Natural killer cell treated with Interleukin-12 subunit alpha and Interleukin-12 subunit beta and Interleukin-15 and Interleukin-18, amount 100 ng/mL, for 72 hours (primary cell): ENCODE data around the gene FFAR2. TPM values are rescaled to one million over a fixed set of nuclear protein-coding genes. Genes with fewer than 3 reads are reported as not detected.
A peak's percentile ranks its signal among the peaks of the same experiment; 100 is the strongest.

Experiments used
- ATAC-seq, 2 donors: fragments of 150-1000 bp; cut with Tn5 transposase in 1 of 2; sonication (Bioruptor Pico), chemical (Tn5 transposase) in 1 of 2; 2 replicates each; pipeline ENCODE4 v1.10.0; 2021
- DNase-seq: peaks from one replicate; pipeline ENCODE4 v3.0.0; 2022; ENCODE audit warnings: low spot score
- H3K27ac Mint-ChIP-seq, 2 donors: 1 replicate in 1 of 2; 2 replicates in 1 of 2; pipeline ENCODE4 v1.8.0; 2022; ENCODE audit warnings: mixed read lengths in 2 of 2, mild to moderate bottlenecking in 1 of 2, moderate library complexity in 1 of 2
- H3K27me3 Mint-ChIP-seq, 2 donors: 1 replicate in 1 of 2; 2 replicates in 1 of 2; pipeline ENCODE4 v1.8.0; 2022; ENCODE audit warnings: mixed read lengths in 2 of 2
- H3K36me3 Mint-ChIP-seq: one replicate; pipeline ENCODE4 v1.8.0; 2022; ENCODE audit warnings: mixed read lengths
- H3K4me1 Mint-ChIP-seq, 2 donors: 1 replicate in 1 of 2; 2 replicates in 1 of 2; pipeline ENCODE4 v1.8.0; 2022; ENCODE audit warnings: low read depth in 2 of 2, mixed read lengths in 2 of 2, mild to moderate bottlenecking in 1 of 2
- H3K4me3 Mint-ChIP-seq: one replicate; pipeline ENCODE4 v1.8.0; 2022; ENCODE audit warnings: mixed read lengths
- H3K9me3 Mint-ChIP-seq: 2 replicates; pipeline ENCODE4 v1.8.0; 2022; ENCODE audit warnings: mixed read lengths
- total RNA-seq, 2 donors: library from RNA; stranded (reverse); gene quantifications; one replicate each; pipeline ENCODE4 v1.2.3, GENCODE V29; 2022

The FFAR2 gene
- total RNA-seq, 2 donors from 2014 or later, result not detected

- Mint-ChIP-seq H3K4me3 (no peak overlapping the region), H3K27ac (peak overlapping the region in 1 of 2 donors; percentile 84), H3K27me3 (no peaks in the 10 kb centered on the region), H3K36me3 (no peaks in the 10 kb centered on the region), H3K9me3 (no peaks in the 10 kb centered on the region), H3K4me1 (peaks cover 33 to 37% of the 10 kb centered on the region in 2 donors)
- ATAC-seq, result no peak
- no peak for DNase-seq
These were observed 15.1 kb upstream of the FFAR2 start for GRCh38 chr19:35432911-35433310.

GRCh38 chr19:35433448-35433847 lies 14.6 kb upstream of the FFAR2 start:
- no peaks in the 10 kb centered on the region for H3K36me3 Mint-ChIP-seq
- ATAC-seq (no peak), DNase-seq (no peak)
- peaks cover 36 to 37% of the 10 kb centered on the region in 2 donors for H3K4me1 Mint-ChIP-seq
- H3K9me3 Mint-ChIP-seq, result no peaks in the 10 kb centered on the region
- H3K27me3 Mint-ChIP-seq, result no peaks in the 10 kb centered on the region
- no peak overlapping the region for H3K4me3 Mint-ChIP-seq
- peak overlapping the region in 1 of 2 donors; percentile 84 for H3K27ac Mint-ChIP-seq

GRCh38 chr19:35435896-35436295 lies 12.2 kb upstream of the FFAR2 start:
- Mint-ChIP-seq H3K4me3 (peak overlapping the region; percentile 85), H3K4me1 (peaks cover 31% of the 10 kb centered on the region in 2 donors), H3K27ac (peak overlapping the region; percentile 88 to 93), H3K9me3 (no peaks in the 10 kb centered on the region), H3K36me3 (no peaks in the 10 kb centered on the region), H3K27me3 (no peaks in the 10 kb centered on the region)
- DNase-seq (no peak), ATAC-seq (no peak)

GRCh38 chr19:35436477-35437405 lies 11.3 kb upstream of the FFAR2 start:
- Mint-ChIP-seq H3K27ac (peak overlapping the region; percentile 88 to 93), H3K4me1 (peaks cover 24 to 25% of the 10 kb centered on the region in 2 donors), H3K27me3 (no peaks in the 10 kb centered on the region), H3K9me3 (no peaks in the 10 kb centered on the region), H3K4me3 (peak overlapping the region; percentile 85), H3K36me3 (no peaks in the 10 kb centered on the region)
- ATAC-seq (peak; percentile 83 to 87), DNase-seq (no peak)

DNA sequence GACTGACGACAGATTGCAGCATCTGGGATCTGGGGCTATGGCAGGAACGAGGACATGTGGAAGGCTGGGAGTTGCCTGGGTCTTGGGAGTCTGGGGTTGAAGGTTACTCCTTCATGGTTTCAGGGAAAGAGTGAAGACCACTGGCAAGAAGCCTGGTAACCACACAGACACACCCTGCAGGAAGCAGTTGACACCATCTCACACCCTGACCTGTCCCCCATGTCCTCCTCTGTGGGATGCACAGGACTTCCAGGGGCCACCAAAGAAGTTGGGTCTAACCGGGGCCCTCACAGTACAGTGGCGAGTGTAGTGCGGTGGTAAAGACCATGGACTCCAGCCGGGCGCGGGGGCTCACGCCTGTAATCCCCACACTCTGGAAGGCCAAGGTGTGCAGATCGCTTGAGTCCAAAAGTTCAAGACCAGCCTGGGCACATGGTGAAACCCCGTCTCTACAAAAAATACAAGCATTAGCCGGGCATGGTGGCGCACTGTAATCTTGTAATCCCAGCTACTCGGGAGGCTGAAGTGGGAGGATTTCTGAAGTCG lies 10.6 kb upstream of the FFAR2 start:
- Mint-ChIP-seq H3K27ac (peak overlapping the region; percentile 88 to 93), H3K4me3 (peak overlapping the region; percentile 85), H3K4me1 (peaks cover 21 to 23% of the 10 kb centered on the region in 2 donors), H3K27me3 (no peaks in the 10 kb centered on the region), H3K9me3 (no peaks in the 10 kb centered on the region), H3K36me3 (no peaks in the 10 kb centered on the region)
- DNase-seq (no peak), ATAC-seq (no peak)

DNA sequence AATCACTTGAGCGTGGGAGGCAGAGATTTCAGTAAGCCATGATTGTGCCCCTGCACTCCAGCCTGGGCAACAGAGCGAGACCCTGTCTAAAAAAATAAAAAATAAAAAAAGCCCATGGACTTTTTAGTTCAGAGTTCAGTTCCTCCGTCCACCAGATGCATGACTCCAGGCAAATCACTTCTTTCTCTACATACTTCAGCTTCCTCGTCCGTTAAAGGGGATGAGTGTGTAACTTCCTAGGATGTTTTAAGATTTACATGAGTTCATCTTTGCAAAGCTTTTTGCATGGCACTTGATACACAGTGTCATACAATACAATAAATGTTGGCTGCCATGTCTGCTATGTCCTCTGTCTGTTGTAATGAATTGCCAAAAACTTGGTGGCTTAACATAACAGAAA lies 10.0 kb upstream of the FFAR2 start:
- ATAC-seq (no peak), DNase-seq (no peak)
- Mint-ChIP-seq H3K27ac (peak overlapping the region in 1 of 2 donors; percentile 93), H3K4me1 (peaks cover 20 to 21% of the 10 kb centered on the region in 2 donors), H3K4me3 (peak overlapping the region; percentile 29), H3K27me3 (no peaks in the 10 kb centered on the region), H3K9me3 (no peaks in the 10 kb centered on the region), H3K36me3 (no peaks in the 10 kb centered on the region)

- peak overlapping the region; percentile 29 for H3K4me3 Mint-ChIP-seq
- no peaks in the 10 kb centered on the region for H3K9me3 Mint-ChIP-seq
- ATAC-seq (no peak), DNase-seq (no peak)
- H3K27me3 Mint-ChIP-seq, result no peaks in the 10 kb centered on the region
- H3K36me3 Mint-ChIP-seq, result no peaks in the 10 kb centered on the region
- H3K4me1 Mint-ChIP-seq, result peaks cover 20 to 21% of the 10 kb centered on the region in 2 donors
- peak overlapping the region in 1 of 2 donors; percentile 89 for H3K27ac Mint-ChIP-seq
These were observed 9.5 kb upstream of the FFAR2 start for GRCh38 chr19:35438527-35438926.

GRCh38 chr19:35439921-35440320 lies 8.1 kb upstream of the FFAR2 start:
- Mint-ChIP-seq H3K36me3 (no peaks in the 10 kb centered on the region), H3K27me3 (no peaks in the 10 kb centered on the region), H3K4me1 (peaks cover 24% of the 10 kb centered on the region in 2 donors), H3K27ac (peak overlapping the region in 1 of 2 donors; percentile 89), H3K4me3 (no peak overlapping the region), H3K9me3 (no peaks in the 10 kb centered on the region)
- ATAC-seq (no peak), DNase-seq (no peak)

DNA sequence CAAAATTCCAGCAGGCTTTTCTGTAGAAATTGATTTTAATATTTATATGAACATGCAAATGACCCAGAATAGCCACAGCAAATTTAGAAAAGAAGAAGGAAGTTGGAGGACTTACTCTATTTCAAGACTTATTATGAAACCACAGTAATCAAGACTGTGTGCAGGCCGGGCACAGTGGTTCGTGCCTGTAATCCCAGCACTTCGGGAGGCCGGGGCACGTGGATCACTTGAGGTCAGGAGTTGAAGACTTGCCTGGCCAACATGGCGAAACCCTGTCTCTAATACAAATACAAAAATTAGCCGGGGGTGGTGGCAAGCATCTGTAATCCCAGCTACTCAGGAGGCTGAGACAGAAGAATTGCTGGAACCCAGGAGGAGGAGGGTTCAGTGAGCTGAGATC lies 6.0 kb upstream of the FFAR2 start:
- Mint-ChIP-seq H3K27me3 (no peaks in the 10 kb centered on the region), H3K36me3 (no peaks in the 10 kb centered on the region), H3K27ac (no peak overlapping the region), H3K9me3 (peaks cover 5% of the 10 kb centered on the region), H3K4me1 (peaks cover 29 to 30% of the 10 kb centered on the region in 2 donors), H3K4me3 (no peak overlapping the region)
- no peak for ATAC-seq
- no peak for DNase-seq

DNA sequence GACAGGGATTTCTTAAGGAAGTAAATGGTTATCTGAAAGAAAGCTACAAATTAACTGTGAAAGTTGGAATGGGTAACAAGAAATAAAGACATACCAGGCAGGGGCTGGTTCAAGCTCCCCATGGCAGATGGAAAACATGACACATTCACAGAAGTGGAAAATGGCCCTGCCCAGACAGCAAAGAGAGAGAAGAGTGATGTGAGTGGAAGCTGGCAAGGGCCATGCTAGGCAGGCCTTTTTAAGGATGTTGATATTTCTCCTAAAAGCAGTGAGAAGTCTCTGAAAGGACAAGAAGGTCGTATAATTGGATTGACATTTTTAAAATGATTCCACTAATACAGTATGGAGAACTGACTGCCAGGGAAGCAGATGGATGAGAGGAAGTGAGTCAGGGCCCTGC lies 3.3 kb upstream of the FFAR2 start:
- no peak for ATAC-seq
- peaks cover 5% of the 10 kb centered on the region for H3K9me3 Mint-ChIP-seq
- H3K36me3 Mint-ChIP-seq, result no peaks in the 10 kb centered on the region
- peak overlapping the region; percentile 14 for H3K4me3 Mint-ChIP-seq
- H3K4me1 Mint-ChIP-seq, result peaks cover 38% of the 10 kb centered on the region in 2 donors
- DNase-seq, result no peak
- H3K27ac Mint-ChIP-seq, result peak overlapping the region; percentile 71 to 87
- no peaks in the 10 kb centered on the region for H3K27me3 Mint-ChIP-seq

DNA sequence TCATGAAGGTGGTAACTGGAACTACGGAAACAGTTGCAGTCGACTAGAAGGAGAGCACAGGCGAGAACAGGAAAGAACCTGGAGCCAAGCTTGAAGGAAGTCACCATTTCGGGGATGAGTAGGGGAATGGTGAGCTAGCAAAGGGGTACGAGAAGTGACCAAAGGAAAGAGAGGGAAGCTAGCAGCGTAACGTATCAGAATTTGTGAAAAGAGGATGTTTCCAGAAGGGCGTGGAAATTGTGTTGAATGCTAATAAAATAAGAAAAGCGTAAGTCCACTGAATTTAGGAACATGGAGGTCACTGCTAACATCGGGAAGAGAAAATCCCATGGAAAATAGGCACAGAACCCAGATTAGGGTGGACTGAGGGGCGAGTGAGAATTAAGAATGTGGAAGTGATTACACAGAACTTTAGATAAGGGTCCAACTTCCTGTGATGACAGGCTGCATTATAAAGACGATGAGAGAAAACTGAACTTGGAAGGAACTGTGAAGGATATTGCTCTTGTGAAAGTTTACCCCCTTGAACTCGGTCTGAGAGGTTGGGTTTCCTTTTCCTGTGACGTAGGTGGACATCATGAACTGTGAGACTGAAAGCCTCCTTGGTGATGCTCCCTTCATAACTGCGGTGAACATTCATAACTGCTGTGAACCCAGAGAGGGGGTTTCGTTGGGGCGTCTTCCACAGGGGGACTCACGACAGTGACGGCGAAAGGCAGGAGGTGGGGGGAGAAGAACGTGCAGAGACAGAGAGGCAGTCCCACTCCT lies 2.0 kb upstream of the FFAR2 start:
- DNase-seq (peak; percentile 69), ATAC-seq (peak; percentile 92 to 96)
- H3K4me3 Mint-ChIP-seq, result peak overlapping the region; percentile 81
- H3K36me3 Mint-ChIP-seq, result no peaks in the 10 kb centered on the region
- H3K9me3 Mint-ChIP-seq, result peaks cover 5% of the 10 kb centered on the region
- peaks cover 39 to 41% of the 10 kb centered on the region in 2 donors for H3K4me1 Mint-ChIP-seq
- H3K27ac Mint-ChIP-seq, result peak overlapping the region; percentile 71 to 87
- H3K27me3 Mint-ChIP-seq, result peaks cover 0 to 2% of the 10 kb centered on the region in 2 donors

DNA sequence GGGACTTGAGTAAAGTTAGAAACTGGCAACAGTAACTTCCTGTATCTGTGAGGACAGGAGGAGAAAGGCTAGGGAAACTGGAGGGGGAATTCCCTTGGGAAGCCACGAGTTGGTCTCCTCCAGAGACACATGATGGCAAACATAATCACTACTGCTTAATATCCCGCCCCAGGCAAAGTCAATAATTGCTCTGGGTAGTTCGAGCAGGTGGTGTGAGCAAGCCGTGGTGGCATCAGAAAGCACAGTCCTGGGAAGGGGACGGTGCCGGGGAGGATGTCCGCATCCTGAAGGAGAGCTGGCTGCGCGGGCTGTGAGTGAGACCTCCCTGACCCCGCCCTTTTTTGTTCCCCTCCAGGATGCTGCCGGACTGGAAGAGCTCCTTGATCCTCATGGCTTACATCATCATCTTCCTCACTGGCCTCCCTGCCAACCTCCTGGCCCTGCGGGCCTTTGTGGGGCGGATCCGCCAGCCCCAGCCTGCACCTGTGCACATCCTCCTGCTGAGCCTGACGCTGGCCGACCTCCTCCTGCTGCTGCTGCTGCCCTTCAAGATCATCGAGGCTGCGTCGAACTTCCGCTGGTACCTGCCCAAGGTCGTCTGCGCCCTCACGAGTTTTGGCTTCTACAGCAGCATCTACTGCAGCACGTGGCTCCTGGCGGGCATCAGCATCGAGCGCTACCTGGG lies 1.4 kb downstream of the FFAR2 start:
- no peak overlapping the region for H3K4me3 Mint-ChIP-seq
- no peak for ATAC-seq
- no peaks in the 10 kb centered on the region for H3K36me3 Mint-ChIP-seq
- H3K9me3 Mint-ChIP-seq, result peaks cover 5% of the 10 kb centered on the region
- H3K27ac Mint-ChIP-seq, result no peak overlapping the region
- peaks cover 59% of the 10 kb centered on the region in 2 donors for H3K4me1 Mint-ChIP-seq
- no peak for DNase-seq
- H3K27me3 Mint-ChIP-seq, result peaks cover 0 to 2% of the 10 kb centered on the region in 2 donors
